Endothelial cell of umbilical vein (primary cell): ENCODE results near the gene CXCR4. TPM values are rescaled to one million over a fixed set of nuclear protein-coding genes. Genes with fewer than 3 reads are reported as not detected.

Experiments
- BruUV-seq: library from RNA; stranded (reverse); fragments of 400-500 nt; replicated peaks from 2 replicates; lab custom pipeline; 2021; lab: Mats Ljungman, UMichigan
- CTCF ChIA-PET: fragments of 300-600, 350-600 bp; sonication (Branson Sonifier 250); formaldehyde crosslinking; loops from one replicate; lab custom pipeline; 2021; ENCODE audit warnings: antibody characterized with exemption, inconsistent platforms; lab: Charles Lee
- POLR2A ChIA-PET: fragments of 300-600, 350-600 bp; sonication (Branson Sonifier 250); formaldehyde crosslinking; loops from one replicate; lab custom pipeline; 2021; ENCODE audit warnings: antibody characterized with exemption, inconsistent platforms; lab: Charles Lee
- DNase-seq: peaks from one replicate; pipeline ENCODE4 v3.0.0-alpha.2; 2011; ENCODE audit warnings: low read depth, low spot score
- FAIRE-seq: peaks from 2 replicates; lab custom pipeline; 2011; peaks lifted over from hg19 to GRCh38; lab: Jason Lieb, UNC
- H2AFZ ChIP-seq: 2 replicates; pipeline ENCODE4 v1.6.0; 2012; ENCODE audit warnings: low read depth, low read length, control low read depth, inconsistent platforms
- H3K27ac ChIP-seq: 2 replicates; pipeline ENCODE4 v1.5.1; 2011; ENCODE audit warnings: low read depth, mild to moderate bottlenecking, control low read depth, low read length, moderate library complexity; ENCODE audit not compliant: insufficient read depth
- H3K27me3 ChIP-seq, 2 experiments: 2 replicates each; pipeline versions ENCODE4 v1.6.0 to v1.6.1; 2011; ENCODE audit warnings: low read length in 2 of 2, mixed read lengths in 1 of 2; ENCODE audit not compliant: control insufficient read depth in 2 of 2, insufficient read depth in 2 of 2
- H3K36me3 ChIP-seq, 2 experiments: 2 replicates in 1 of 2; 3 replicates in 1 of 2; pipeline ENCODE4 v1.5.1; 2011; ENCODE audit warnings: low read length in 2 of 2, mild to moderate bottlenecking in 1 of 2, moderate library complexity in 1 of 2; ENCODE audit not compliant: control insufficient read depth in 2 of 2, insufficient read depth in 2 of 2; ENCODE audit errors: extremely low read depth in 1 of 2
- H3K4me1 ChIP-seq: 3 replicates; pipeline ENCODE4 v1.5.1; 2011; ENCODE audit warnings: mild to moderate bottlenecking, low read length; ENCODE audit not compliant: control insufficient read depth, insufficient read depth; ENCODE audit errors: extremely low read depth
- H3K4me2 ChIP-seq: 2 replicates; pipeline ENCODE4 v1.6.1; 2011; ENCODE audit warnings: low read length, control low read depth, mixed read lengths; ENCODE audit not compliant: insufficient read depth
- H3K4me3 ChIP-seq, 3 experiments: fragments of 200-600 bp in 1 of 3; sonication (generic), shearing (Covaris generic) in 1 of 3; replicated peaks in 1 of 3; 2 replicates each; pipeline ENCODE4 v1.5.1; 2011 to 2016; ENCODE audit warnings: control low read depth in 3 of 3, low read length in 3 of 3, mild to moderate bottlenecking in 2 of 3, inconsistent platforms in 1 of 3, low read depth in 1 of 3, moderate library complexity in 1 of 3; ENCODE audit not compliant: insufficient read depth in 1 of 3
- H3K79me2 ChIP-seq: 2 replicates; pipeline ENCODE4 v1.6.0; 2012; ENCODE audit warnings: low read length, inconsistent platforms; ENCODE audit not compliant: control insufficient read depth, insufficient read depth
- H3K9ac ChIP-seq: replicated peaks from 2 replicates; pipeline ENCODE3; 2011; ENCODE audit warnings: low read length, control low read depth; ENCODE audit not compliant: insufficient read depth; ENCODE audit errors: extremely low read depth
- H3K9me1 ChIP-seq: replicated peaks from 3 replicates; pipeline ENCODE4 v1.6.0; 2011; ENCODE audit warnings: mild to moderate bottlenecking, low read length; ENCODE audit not compliant: control insufficient read depth, insufficient read depth; ENCODE audit errors: extremely low read depth
- H3K9me3 ChIP-seq: replicated peaks from 2 replicates; pipeline ENCODE4 v1.5.1; 2012; ENCODE audit warnings: low read length, inconsistent platforms; ENCODE audit not compliant: control insufficient read depth, insufficient read depth
- H4K20me1 ChIP-seq: replicated peaks from 2 replicates; pipeline ENCODE3; 2011; ENCODE audit warnings: mild to moderate bottlenecking, low read length; ENCODE audit not compliant: control insufficient read depth, insufficient read depth; ENCODE audit errors: extremely low read depth
- CTCF ChIP-seq, 2 donors: IDR thresholded peaks; 1 replicate in 1 of 2; 2 replicates in 1 of 2; pipeline ENCODE4 v1.5.1; 2011; ENCODE audit warnings: low read length in 2 of 2, mild to moderate bottlenecking in 2 of 2, moderate library complexity in 2 of 2, control low read depth in 1 of 2, inconsistent platforms in 1 of 2, low read depth in 1 of 2; ENCODE audit not compliant: insufficient read depth in 1 of 2; ENCODE audit errors: extremely low read depth in 1 of 2
- EZH2 ChIP-seq: IDR thresholded peaks from 2 replicates; pipeline ENCODE4 v1.6.1; 2012; ENCODE audit warnings: borderline replicate concordance, low read depth, mild to moderate bottlenecking, moderate library complexity, low read length, inconsistent platforms; ENCODE audit not compliant: severe bottlenecking
- FOS ChIP-seq: IDR thresholded peaks from 2 replicates; pipeline ENCODE4 v1.6.1; 2011; ENCODE audit warnings: mild to moderate bottlenecking, low read length, moderate library complexity, borderline replicate concordance; ENCODE audit not compliant: insufficient read depth
- GATA2 ChIP-seq: IDR thresholded peaks from 2 replicates; pipeline ENCODE4 v1.7.0; 2011; ENCODE audit warnings: low read depth, mild to moderate bottlenecking, moderate library complexity, mixed read lengths, low read length; ENCODE audit not compliant: insufficient read length, insufficient read depth
- JUN ChIP-seq: IDR thresholded peaks from 2 replicates; pipeline ENCODE4 v1.6.1; 2011; ENCODE audit warnings: borderline replicate concordance, low read depth; ENCODE audit not compliant: insufficient read length, insufficient read depth
- MYC ChIP-seq: IDR thresholded peaks from one replicate; pipeline ENCODE4 v1.6.1; 2011; ENCODE audit warnings: mild to moderate bottlenecking, low read depth, low read length
- POLR2A ChIP-seq: IDR thresholded peaks from 2 replicates; pipeline ENCODE4 v1.6.1; 2012; ENCODE audit warnings: low read depth, mild to moderate bottlenecking, control low read depth, low read length
- POLR2AphosphoS5 ChIP-seq: IDR thresholded peaks from 2 replicates; pipeline ENCODE4 v1.6.1; 2012; ENCODE audit warnings: low read depth, mild to moderate bottlenecking, control low read depth, low read length, moderate library complexity; ENCODE audit not compliant: insufficient read depth
- dilution Hi-C: fragments of 300-500 bp; cut with MboI; formaldehyde crosslinking; loops from one replicate; pipeline ENCODE4 v1.15.0; 2019; ENCODE audit warnings: low sequenced_read_pairs; ENCODE audit not compliant: extremely low pct_ligation_motif_present
- intact Hi-C: fragments of 100-400 bp; cut with micrococcal nuclease; formaldehyde crosslinking; loops from one replicate; pipeline ENCODE4 v1.10.0; 2022
- polyA plus RNA-seq, 4 experiments: library from polyadenylated mRNA; depleted of rRNA in 3 of 4; stranded (reverse) in 3 of 4; unstranded in 1 of 4; fragments of >200 nt; gene quantifications; 2 replicates each; pipeline versions ENCODE4 v1.2.1 to v1.2.3, GENCODE V29; 2011 to 2012; ENCODE audit warnings: missing spikeins in 1 of 4
- total RNA-seq: library from RNA; stranded (reverse); gene quantifications from 2 replicates; pipeline ENCODE4 v1.2.3, GENCODE V29; 2021
- TF ChIP-seq, protein P1 (sequence below): IDR thresholded peaks from 2 replicates; pipeline ENCODE4 v1.6.1; 2011; ENCODE audit not compliant: insufficient read depth, insufficient read length

Gene CXCR4
- total and polyA plus RNA-seq, 2 donors (not counting 3 experiments of a cell fraction or from before 2014, with no cell fraction given): 42.2 to 52.4 TPM

- intact Hi-C loops: no loop called here
- TF ChIP-seq EZH2 (no peak), MYC (no peak), POLR2AphosphoS5 (no peak), JUN (no peak), POLR2A (no peak), GATA2 (no peak), FOS (no peak), CTCF (IDR thresholded peaks at IDR 0.05; ENCODE audit: extremely low read depth in 1 of 2, insufficient read depth in 1 of 2, low read depth in 1 of 2, low read length in 2 of 2) (no peak)
- TF ChIP-seq, protein P1, sequence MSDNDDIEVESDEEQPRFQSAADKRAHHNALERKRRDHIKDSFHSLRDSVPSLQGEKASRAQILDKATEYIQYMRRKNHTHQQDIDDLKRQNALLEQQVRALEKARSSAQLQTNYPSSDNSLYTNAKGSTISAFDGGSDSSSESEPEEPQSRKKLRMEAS: no peak
- ChIA-PET CTCF (no interaction called here), POLR2A (no interaction called here)
- H4K20me1 ChIP-seq: no peaks in the 10 kb centered on the region
- H3K4me3 ChIP-seq: no peak overlapping the region
- no peak overlapping the region for H2AFZ ChIP-seq
- H3K27me3 ChIP-seq: peaks cover 0 to 2% of the 10 kb centered on the region in 2 experiments
- no peak overlapping the region for H3K4me2 ChIP-seq
- H3K9me3 ChIP-seq: no peaks in the 10 kb centered on the region
- DNase-seq: no peak
- no TSS peak for BruUV-seq
- dilution Hi-C loops: no loop called here
- no peak for FAIRE-seq
- no peaks in the 10 kb centered on the region for H3K79me2 ChIP-seq
- no peak overlapping the region for H3K27ac ChIP-seq
- no peaks in the 10 kb centered on the region for H3K4me1 ChIP-seq
- H3K9ac ChIP-seq: no peak overlapping the region
- H3K36me3 ChIP-seq: no peaks in the 10 kb centered on the region
- H3K9me1 ChIP-seq: no peaks in the 10 kb centered on the region
Observed at GRCh38 chr2:136156411-136156810, 38.5 kb upstream of the CXCR4 start.
